ENCODE data around the gene C16orf78.

DNA sequence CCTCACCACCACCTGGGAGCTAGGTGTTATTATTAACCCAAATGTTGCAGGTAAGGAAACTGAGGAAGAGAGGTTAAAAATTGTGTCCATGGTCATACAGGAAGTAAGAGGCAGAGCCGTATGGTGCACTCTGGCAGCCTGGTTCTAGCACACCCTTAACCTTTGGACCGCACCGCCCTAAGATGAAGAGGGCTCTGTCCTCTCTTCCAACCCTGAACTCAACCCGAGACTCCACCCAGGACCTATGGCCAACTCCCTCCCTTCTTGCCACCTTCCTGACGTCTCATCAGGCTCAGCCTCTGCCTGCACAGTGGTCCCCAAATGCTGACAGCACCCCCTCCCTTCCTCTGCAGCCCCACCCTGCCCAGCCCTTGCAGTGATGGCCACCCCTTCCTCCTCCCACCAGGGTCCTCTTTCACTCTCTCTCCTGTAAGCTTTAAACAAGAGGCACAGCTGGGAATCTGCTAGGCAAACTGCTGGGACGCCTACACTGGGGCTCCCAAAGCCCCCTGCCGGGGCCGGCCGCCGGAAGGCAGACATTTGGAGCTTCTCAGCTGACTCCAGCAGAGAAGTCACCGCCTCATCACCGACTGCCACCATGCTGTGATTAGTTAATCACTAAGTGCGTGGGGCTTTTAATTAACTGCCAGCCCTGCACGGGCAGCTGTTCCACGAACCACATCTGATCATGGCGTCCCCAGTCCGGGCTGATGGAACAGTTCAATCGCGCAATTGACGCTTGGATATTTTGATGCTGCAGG lies 16.7 kb upstream of the C16orf78 start:
- TF ChIP-seq POLR2AphosphoS5 (IDR thresholded peaks at IDR 0.05; ENCODE audit: borderline replicate concordance, low read depth, low read length) (no peak), EZH2 (IDR thresholded peaks at IDR 0.05) (no peak)
